Liver (tissue), 3 donors: Measurements from ENCODE around the gene RAD51.

Experiments
- CTCF ChIP-seq: fragments of 150-350 bp; IDR thresholded peaks from 2 replicates; pipeline ENCODE4 v1.5.1; 2017; ENCODE audit warnings: improper control_type of control experiment, low read depth, low read length; ENCODE audit not compliant: missing input control
- RAD21 ChIP-seq, 2 donors: IDR thresholded peaks; 2 replicates each; pipeline ENCODE4 v1.6.1; 2016; ENCODE audit warnings: antibody characterized with exemption in 2 of 2, mild to moderate bottlenecking in 2 of 2
- RXRA ChIP-seq, 2 donors: IDR thresholded peaks; 2 replicates each; pipeline ENCODE4 v1.6.1; 2017 to 2018; ENCODE audit warnings: antibody characterized with exemption in 2 of 2, mild to moderate bottlenecking in 1 of 2
- TAF1 ChIP-seq: conservative IDR thresholded peaks from 2 replicates; pipeline ENCODE4 v1.6.1; 2016; ENCODE audit warnings: antibody characterized with exemption, mild to moderate bottlenecking
- donor health status: healthy.
- donor health status: healthy.

- no peak for TF ChIP-seq RXRA (IDR thresholded peaks at IDR 0.05)
- no peak for TF ChIP-seq CTCF
- no peak for TF ChIP-seq RAD21 (IDR thresholded peaks at IDR 0.05)
- TF ChIP-seq TAF1 = no peak
These were observed 26.7 kb downstream of the RAD51 start for GRCh38 chr15:40721701-40722100.
